Measurements from ENCODE around the gene TCP1. TPM values are rescaled to one million over a fixed set of nuclear protein-coding genes. Genes with fewer than 3 reads are reported as not detected.

TCP1 gene
- total and polyA plus RNA-seq, 2 of the 13 experiments (the other 11 are each of a cell fraction or from before 2014, with no cell fraction given): 116 to 553 TPM

GRCh38 chr6:159790149-159790955, 950 bp upstream of the TCP1 start, which contains the start of gene MRPL18 (continued):
- TF ChIP-seq WIZ (CRISPR knock-in tag; IDR thresholded peaks at IDR 0.05) (peak; percentile 54; the same call in 1 of the 2 replicates), PBX2 (CRISPR knock-in tag; IDR thresholded peaks at IDR 0.05) (peak; percentile 96), ZNF350 (CRISPR knock-in tag; IDR thresholded peaks at IDR 0.05; ENCODE audit: borderline replicate concordance, low read depth) (no peak), CBX2 (IDR thresholded peaks at IDR 0.05; ENCODE audit: low read depth, low read length) (no peak), CBX2 (CRISPR knock-in tag; IDR thresholded peaks at IDR 0.05; ENCODE audit: low read depth) (no peak), ZNF468 (CRISPR knock-in tag; IDR thresholded peaks at IDR 0.05) (0 out of 2 replicates have a peak, but pooled peaks have one; percentile 45), GATAD2A (CRISPR knock-in tag; IDR thresholded peaks at IDR 0.05) (no peak), YY1 (IDR thresholded peaks at IDR 0.05; ENCODE audit: insufficient read depth, insufficient replicate concordance, low read depth, low read length) (peak; percentile 83), ZNF543 (CRISPR knock-in tag; IDR thresholded peaks at IDR 0.05) (no peak), ZNF788 (CRISPR knock-in tag; IDR thresholded peaks at IDR 0.05; ENCODE audit: borderline replicate concordance) (peak; percentile 69; the same call in 1 of the 2 replicates), FOSL1 (CRISPR knock-in tag; IDR thresholded peaks at IDR 0.05; ENCODE audit: borderline replicate concordance) (no peak), TOE1 (CRISPR knock-in tag; IDR thresholded peaks at IDR 0.05) (no peak)
- TF ChIP-seq, protein P1, sequence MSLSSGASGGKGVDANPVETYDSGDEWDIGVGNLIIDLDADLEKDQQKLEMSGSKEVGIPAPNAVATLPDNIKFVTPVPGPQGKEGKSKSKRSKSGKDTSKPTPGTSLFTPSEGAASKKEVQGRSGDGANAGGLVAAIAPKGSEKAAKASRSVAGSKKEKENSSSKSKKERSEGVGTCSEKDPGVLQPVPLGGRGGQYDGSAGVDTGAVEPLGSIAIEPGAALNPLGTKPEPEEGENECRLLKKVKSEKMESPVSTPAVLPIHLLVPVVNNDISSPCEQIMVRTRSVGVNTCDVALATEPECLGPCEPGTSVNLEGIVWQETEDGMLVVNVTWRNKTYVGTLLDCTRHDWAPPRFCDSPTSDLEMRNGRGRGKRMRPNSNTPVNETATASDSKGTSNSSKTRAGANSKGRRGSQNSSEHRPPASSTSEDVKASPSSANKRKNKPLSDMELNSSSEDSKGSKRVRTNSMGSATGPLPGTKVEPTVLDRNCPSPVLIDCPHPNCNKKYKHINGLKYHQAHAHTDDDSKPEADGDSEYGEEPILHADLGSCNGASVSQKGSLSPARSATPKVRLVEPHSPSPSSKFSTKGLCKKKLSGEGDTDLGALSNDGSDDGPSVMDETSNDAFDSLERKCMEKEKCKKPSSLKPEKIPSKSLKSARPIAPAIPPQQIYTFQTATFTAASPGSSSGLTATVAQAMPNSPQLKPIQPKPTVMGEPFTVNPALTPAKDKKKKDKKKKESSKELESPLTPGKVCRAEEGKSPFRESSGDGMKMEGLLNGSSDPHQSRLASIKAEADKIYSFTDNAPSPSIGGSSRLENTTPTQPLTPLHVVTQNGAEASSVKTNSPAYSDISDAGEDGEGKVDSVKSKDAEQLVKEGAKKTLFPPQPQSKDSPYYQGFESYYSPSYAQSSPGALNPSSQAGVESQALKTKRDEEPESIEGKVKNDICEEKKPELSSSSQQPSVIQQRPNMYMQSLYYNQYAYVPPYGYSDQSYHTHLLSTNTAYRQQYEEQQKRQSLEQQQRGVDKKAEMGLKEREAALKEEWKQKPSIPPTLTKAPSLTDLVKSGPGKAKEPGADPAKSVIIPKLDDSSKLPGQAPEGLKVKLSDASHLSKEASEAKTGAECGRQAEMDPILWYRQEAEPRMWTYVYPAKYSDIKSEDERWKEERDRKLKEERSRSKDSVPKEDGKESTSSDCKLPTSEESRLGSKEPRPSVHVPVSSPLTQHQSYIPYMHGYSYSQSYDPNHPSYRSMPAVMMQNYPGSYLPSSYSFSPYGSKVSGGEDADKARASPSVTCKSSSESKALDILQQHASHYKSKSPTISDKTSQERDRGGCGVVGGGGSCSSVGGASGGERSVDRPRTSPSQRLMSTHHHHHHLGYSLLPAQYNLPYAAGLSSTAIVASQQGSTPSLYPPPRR (CRISPR knock-in tag; IDR thresholded peaks at IDR 0.05; ENCODE audit: borderline replicate concordance): no peak
- TF ChIP-seq, protein P2, sequence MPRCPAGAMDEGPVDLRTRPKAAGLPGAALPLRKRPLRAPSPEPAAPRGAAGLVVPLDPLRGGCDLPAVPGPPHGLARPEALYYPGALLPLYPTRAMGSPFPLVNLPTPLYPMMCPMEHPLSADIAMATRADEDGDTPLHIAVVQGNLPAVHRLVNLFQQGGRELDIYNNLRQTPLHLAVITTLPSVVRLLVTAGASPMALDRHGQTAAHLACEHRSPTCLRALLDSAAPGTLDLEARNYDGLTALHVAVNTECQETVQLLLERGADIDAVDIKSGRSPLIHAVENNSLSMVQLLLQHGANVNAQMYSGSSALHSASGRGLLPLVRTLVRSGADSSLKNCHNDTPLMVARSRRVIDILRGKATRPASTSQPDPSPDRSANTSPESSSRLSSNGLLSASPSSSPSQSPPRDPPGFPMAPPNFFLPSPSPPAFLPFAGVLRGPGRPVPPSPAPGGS (CRISPR knock-in tag; IDR thresholded peaks at IDR 0.05): peak; percentile 32; the same call in 1 of the 2 replicates

Data from HepG2 (cell line).